HepG2 (cell line): ENCODE data around the gene KRTCAP3. TPM values are rescaled to one million over a fixed set of nuclear protein-coding genes. Genes with fewer than 3 reads are reported as not detected.
A peak's percentile ranks its signal among the peaks of the same experiment; 100 is the strongest.

Experiments
- ARHGAP35 ChIP-seq: sonication (generic); formaldehyde crosslinking; IDR thresholded peaks from 2 replicates; pipeline ENCODE4 v1.9.0; 2022; ENCODE audit warnings: mild to moderate bottlenecking, inconsistent platforms, moderate library complexity, missing genetic modification reagents, borderline replicate concordance
- ATM ChIP-seq: fragments of 450-650 bp; IDR thresholded peaks from 2 replicates; pipeline ENCODE4 v1.7.1; 2017; ENCODE audit warnings: mild to moderate bottlenecking, borderline replicate concordance
- CEBPB ChIP-seq: IDR thresholded peaks from 2 replicates; pipeline ENCODE4 v1.6.1; 2011; ENCODE audit warnings: low read depth, low read length, improper control_type of control experiment, borderline replicate concordance
- CENPBD1 ChIP-seq: sonication (generic); formaldehyde crosslinking; IDR thresholded peaks from 2 replicates; pipeline ENCODE4 v1.8.0; 2022; ENCODE audit warnings: missing genetic modification reagents, low read depth, mild to moderate bottlenecking, borderline replicate concordance
- CREBL2 ChIP-seq: sonication (generic); formaldehyde crosslinking; IDR thresholded peaks from 2 replicates; pipeline ENCODE4 v1.8.1; 2023; ENCODE audit warnings: missing genetic modification reagents, mild to moderate bottlenecking, borderline replicate concordance
- FLYWCH1 ChIP-seq: sonication (generic); formaldehyde crosslinking; IDR thresholded peaks from 2 replicates; pipeline ENCODE4 v1.8.1; 2023; ENCODE audit warnings: mild to moderate bottlenecking, missing genetic modification reagents
- HMG20A ChIP-seq: IDR thresholded peaks from 2 replicates; pipeline ENCODE4 v1.6.1; 2016; ENCODE audit warnings: borderline replicate concordance
- HNRNPH1 ChIP-seq: fragments of 200-400 bp; formaldehyde crosslinking; optimal IDR thresholded peaks from 2 replicates; pipeline ENCODE3; 2017; ENCODE audit warnings: mild to moderate bottlenecking, low read depth, low read length
- LCORL ChIP-seq, 2 experiments: fragments of 450-650 bp in 1 of 2; sonication (generic) in 1 of 2; formaldehyde crosslinking in 1 of 2; IDR thresholded peaks; 2 replicates each; pipeline versions ENCODE4 v1.5.0 to v1.6.1; 2017 to 2020; ENCODE audit warnings: antibody characterized with exemption in 1 of 2, missing genetic modification reagents in 1 of 2
- MED1 ChIP-seq: sonication (generic); formaldehyde crosslinking; IDR thresholded peaks from 2 replicates; pipeline ENCODE4 v1.4.0; 2020; ENCODE audit warnings: missing genetic modification reagents
- MTF1 ChIP-seq: sonication (generic); formaldehyde crosslinking; IDR thresholded peaks from 2 replicates; pipeline ENCODE4 v1.5.0; 2020; ENCODE audit warnings: missing genetic modification reagents
- NR2C2 ChIP-seq: sonication (generic); formaldehyde crosslinking; IDR thresholded peaks from 2 replicates; pipeline ENCODE4 v1.4.0; 2020; ENCODE audit warnings: missing genetic modification reagents, mild to moderate bottlenecking, moderate library complexity, borderline replicate concordance
- RBFOX2 ChIP-seq: fragments of 200-400 bp; formaldehyde crosslinking; IDR thresholded peaks from 2 replicates; pipeline ENCODE4 v1.6.1; 2017; ENCODE audit warnings: low read depth, mild to moderate bottlenecking, low read length
- RELA ChIP-seq: sonication (generic); formaldehyde crosslinking; IDR thresholded peaks from 2 replicates; pipeline ENCODE4 v1.4.0; 2020; ENCODE audit warnings: missing genetic modification reagents
- RNF2 ChIP-seq: fragments of 450-650 bp; conservative IDR thresholded peaks from 2 replicates; pipeline ENCODE4 v1.6.1; 2016; ENCODE audit warnings: low read depth
- ZBED4 ChIP-seq: sonication (generic); formaldehyde crosslinking; IDR thresholded peaks from 2 replicates; pipeline ENCODE4 v1.4.0; 2020; ENCODE audit warnings: missing genetic modification reagents, borderline replicate concordance
- ZFYVE20 ChIP-seq: sonication (generic); formaldehyde crosslinking; IDR thresholded peaks from 2 replicates; pipeline ENCODE4 v1.8.0; 2023; ENCODE audit warnings: low read depth, mild to moderate bottlenecking, moderate library complexity, missing genetic modification reagents, borderline replicate concordance
- ZNF235 ChIP-seq: sonication (generic); formaldehyde crosslinking; IDR thresholded peaks from 2 replicates; pipeline ENCODE4 v1.8.1; 2023; ENCODE audit warnings: mild to moderate bottlenecking, missing genetic modification reagents, borderline replicate concordance
- ZNF468 ChIP-seq: sonication (generic); formaldehyde crosslinking; IDR thresholded peaks from 2 replicates; pipeline ENCODE4 v1.8.0; 2022; ENCODE audit warnings: mild to moderate bottlenecking, moderate library complexity, missing genetic modification reagents
- ZNF496 ChIP-seq: sonication (generic); formaldehyde crosslinking; IDR thresholded peaks from 2 replicates; pipeline ENCODE4 v1.8.1; 2023; ENCODE audit warnings: mild to moderate bottlenecking, moderate library complexity, missing genetic modification reagents; ENCODE audit not compliant: insufficient replicate concordance
- ZNF570 ChIP-seq: sonication (generic); formaldehyde crosslinking; IDR thresholded peaks from 2 replicates; pipeline ENCODE4 v1.4.0; 2020; ENCODE audit warnings: mild to moderate bottlenecking, missing genetic modification reagents, borderline replicate concordance
- ZNF7 ChIP-seq: IDR thresholded peaks from 2 replicates; pipeline ENCODE4 v1.6.1; 2016; ENCODE audit warnings: missing biosample characterization, missing genetic modification reagents
- polyA plus RNA-seq, 8 experiments: library from polyadenylated mRNA; depleted of rRNA in 3 of 8; stranded (reverse) in 7 of 8; unstranded in 1 of 8; fragments of >200 nt; fragmentation: Illumina TruSeq in 4 of 8; extraction: Trizol in 4 of 8; gene quantifications; 2 replicates each; pipeline versions ENCODE4 v1.2.1 to v1.2.3, GENCODE V29; 2011 to 2016; ENCODE audit warnings: low read depth in 4 of 8, missing spikeins in 1 of 8, mixed read lengths in 1 of 8; ENCODE audit not compliant: insufficient read depth in 1 of 8
- total RNA-seq, 5 experiments: library from RNA; depleted of rRNA; stranded (reverse); fragments of >200 nt; fragmentation: Illumina TruSeq; extraction: Trizol; gene quantifications; 2 replicates each; pipeline ENCODE4 v1.2.3, GENCODE V29; 2016; ENCODE audit warnings: low read depth in 1 of 5
- TF ChIP-seq, protein P1 (sequence below): sonication (generic); formaldehyde crosslinking; IDR thresholded peaks from 2 replicates; pipeline ENCODE4 v1.4.0; 2020; ENCODE audit warnings: missing genetic modification reagents

KRTCAP3 gene
- total and polyA plus RNA-seq, 2 of the 13 experiments (the other 11 are each of a cell fraction or from before 2014, with no cell fraction given) = 2.1 to 4.5 TPM

GRCh38 chr2:27409321-27410073, 32.7 kb upstream of the KRTCAP3 start, which contains the start of gene PPM1G (continued):
- TF ChIP-seq ZNF7 (no peak), ZNF570 (CRISPR knock-in tag) (no peak), ATM (no peak), ZNF235 (CRISPR knock-in tag) (peak; percentile 99; the same call in 1 of the 2 replicates), FLYWCH1 (CRISPR knock-in tag) (peak; percentile 21; the same call in 1 of the 2 replicates), ZNF468 (CRISPR knock-in tag) (0 out of 2 replicates have a peak, but pooled peaks have one; percentile 84), NR2C2 (peak; percentile 83), HMG20A (no peak), MED1 (peak; percentile 87), CREBL2 (peak; percentile 95), RBFOX2 (peak; percentile 98), LCORL (IDR thresholded peaks at IDR 0.05) (no peak), LCORL (CRISPR knock-in tag; IDR thresholded peaks at IDR 0.05) (peak; percentile 80), RELA (CRISPR knock-in tag) (0 out of 2 replicates have a peak, but pooled peaks have one; percentile 12), ZBED4 (peak; percentile 41; the same call in 1 of the 2 replicates), HNRNPH1 (no peak), ARHGAP35 (peak; percentile 36; the same call in 1 of the 2 replicates), ZFYVE20 (peak; percentile 92), ZNF496 (CRISPR knock-in tag) (no peak), CEBPB (no peak), RNF2 (peak; percentile 78), MTF1 (CRISPR knock-in tag) (0 out of 2 replicates have a peak, but pooled peaks have one; percentile 19), CENPBD1 (CRISPR knock-in tag) (no peak; the same call in 1 of the 2 replicates)
- TF ChIP-seq, protein P1, sequence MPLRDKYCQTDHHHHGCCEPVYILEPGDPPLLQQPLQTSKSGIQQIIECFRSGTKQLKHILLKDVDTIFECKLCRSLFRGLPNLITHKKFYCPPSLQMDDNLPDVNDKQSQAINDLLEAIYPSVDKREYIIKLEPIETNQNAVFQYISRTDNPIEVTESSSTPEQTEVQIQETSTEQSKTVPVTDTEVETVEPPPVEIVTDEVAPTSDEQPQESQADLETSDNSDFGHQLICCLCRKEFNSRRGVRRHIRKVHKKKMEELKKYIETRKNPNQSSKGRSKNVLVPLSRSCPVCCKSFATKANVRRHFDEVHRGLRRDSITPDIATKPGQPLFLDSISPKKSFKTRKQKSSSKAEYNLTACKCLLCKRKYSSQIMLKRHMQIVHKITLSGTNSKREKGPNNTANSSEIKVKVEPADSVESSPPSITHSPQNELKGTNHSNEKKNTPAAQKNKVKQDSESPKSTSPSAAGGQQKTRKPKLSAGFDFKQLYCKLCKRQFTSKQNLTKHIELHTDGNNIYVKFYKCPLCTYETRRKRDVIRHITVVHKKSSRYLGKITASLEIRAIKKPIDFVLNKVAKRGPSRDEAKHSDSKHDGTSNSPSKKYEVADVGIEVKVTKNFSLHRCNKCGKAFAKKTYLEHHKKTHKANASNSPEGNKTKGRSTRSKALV (CRISPR knock-in tag) = peak; percentile 61; the same call in 1 of the 2 replicates
